ACHN (cell line): ENCODE results near the gene KCNT1.

Experiments
- DNase-seq: peaks from one replicate; pipeline ENCODE4 v3.0.0-alpha.2; 2015
- in situ Hi-C: cut with HindIII; loops from 2 replicates; pipeline ENCODE4 v1.10.0; 2017; ENCODE audit warnings: low sequenced_read_pairs, low pct_ligation_motif_present, low pct_unique_long_range_greater_than_20kb

The KCNT1 gene

GRCh38 chr9:135752281-135753204 lies 50.6 kb downstream of the KCNT1 start:
- DNase-seq: no peak
- in situ Hi-C loops: no loop called here

GRCh38 chr9:135753391-135754105 lies 51.6 kb downstream of the KCNT1 start:
- no peak for DNase-seq

GRCh38 chr9:135756576-135756975 lies 54.6 kb downstream of the KCNT1 start:
- no peak for DNase-seq
- in situ Hi-C loops: no loop called here

More at GRCh38 chr9:135753391-135754105, 51.6 kb downstream of the KCNT1 start:
- in situ Hi-C loops: no loop called here

- DNase-seq: no peak
- in situ Hi-C loops: no loop called here
Observed at GRCh38 chr9:135757356-135757755, 55.4 kb downstream of the KCNT1 start.

GRCh38 chr9:135758056-135758455 lies 56.1 kb downstream of the KCNT1 start:
- in situ Hi-C loops: no loop called here
- no peak for DNase-seq

GRCh38 chr9:135758870-135759269 lies 56.9 kb downstream of the KCNT1 start:
- in situ Hi-C loops: no loop called here
- no peak for DNase-seq

GRCh38 chr9:135759676-135760300 lies 57.8 kb downstream of the KCNT1 start:
- DNase-seq: no peak
- in situ Hi-C loops: no loop called here

- in situ Hi-C loops: no loop called here
Observed at GRCh38 chr9:135760465-135760864, 58.5 kb downstream of the KCNT1 start.

GRCh38 chr9:135761150-135761844 lies 59.3 kb downstream of the KCNT1 start:
- no peak for DNase-seq
- in situ Hi-C loops: no loop called here

More at GRCh38 chr9:135760465-135760864, 58.5 kb downstream of the KCNT1 start:
- DNase-seq: no peak

- in situ Hi-C loops: no loop called here
- no peak for DNase-seq
Observed at GRCh38 chr9:135761845-135762168, 59.8 kb downstream of the KCNT1 start.

GRCh38 chr9:135762921-135763320 lies 60.9 kb downstream of the KCNT1 start:
- in situ Hi-C loops: no loop called here
- no peak for DNase-seq

- in situ Hi-C loops: no loop called here
- no peak for DNase-seq
Observed at GRCh38 chr9:135763716-135764446, 61.9 kb downstream of the KCNT1 start.

GRCh38 chr9:135764731-135765130 lies 62.7 kb downstream of the KCNT1 start:
- no peak for DNase-seq
- in situ Hi-C loops: no loop called here

- no peak for DNase-seq
- in situ Hi-C loops: no loop called here
Observed at GRCh38 chr9:135765416-135765815, 63.4 kb downstream of the KCNT1 start.

GRCh38 chr9:135766251-135766650 lies 64.3 kb downstream of the KCNT1 start:
- no peak for DNase-seq
- in situ Hi-C loops: no loop called here

- in situ Hi-C loops: no loop called here
- DNase-seq: no peak
Observed at GRCh38 chr9:135766707-135767106, 64.7 kb downstream of the KCNT1 start.

- in situ Hi-C loops: no loop called here
- no peak for DNase-seq
Observed at GRCh38 chr9:135768516-135769218, 66.7 kb downstream of the KCNT1 start.
